Neural cell (in vitro differentiated cells): ENCODE results near the gene OBSL1. TPM values are rescaled to one million over a fixed set of nuclear protein-coding genes. Genes with fewer than 3 reads are reported as not detected.

Experiments used
- H2AFZ ChIP-seq: fragments of 200-600, 300-800 bp; sonication (generic), shearing (Covaris generic); 2 replicates; pipeline ENCODE4 v1.6.0; 2014; ENCODE audit warnings: low read depth, mild to moderate bottlenecking, antibody characterized with exemption, low read length, moderate library complexity
- H3F3A ChIP-seq: fragments of 200-600 bp; shearing (Covaris generic); 2 replicates; pipeline ENCODE4 v1.6.1; 2016; ENCODE audit warnings: mild to moderate bottlenecking, moderate library complexity, mixed read lengths, antibody characterized with exemption, low read length; ENCODE audit not compliant: insufficient read depth, poor library complexity, severe bottlenecking
- H3K27ac ChIP-seq: fragments of 200-600, 300-800 bp; sonication (generic), shearing (Covaris generic); 2 replicates; pipeline ENCODE4 v1.5.1; 2014; ENCODE audit warnings: mild to moderate bottlenecking, low read length, moderate library complexity
- H3K27me3 ChIP-seq: fragments of 300-800, 200-600 bp; sonication (generic), shearing (Covaris generic); 2 replicates; pipeline ENCODE4 v1.6.0; 2014; ENCODE audit warnings: mild to moderate bottlenecking, low read depth, low read length, moderate library complexity; ENCODE audit not compliant: insufficient read depth
- H3K36me3 ChIP-seq: fragments of 300-800, 200-600 bp; sonication (generic), shearing (Covaris generic); 2 replicates; pipeline ENCODE4 v1.5.1; 2014; ENCODE audit warnings: mild to moderate bottlenecking, antibody characterized with exemption, low read length, moderate library complexity; ENCODE audit not compliant: insufficient read depth
- H3K4me2 ChIP-seq: fragments of 300-800, 200-600 bp; sonication (generic), shearing (Covaris generic); 2 replicates; pipeline ENCODE4 v1.6.0; 2014; ENCODE audit warnings: mild to moderate bottlenecking, low read length
- H3K4me3 ChIP-seq: fragments of 300-800, 200-600 bp; sonication (generic), shearing (Covaris generic); 2 replicates; pipeline ENCODE4 v1.5.1; 2014; ENCODE audit warnings: mild to moderate bottlenecking, low read length, moderate library complexity
- H3K79me2 ChIP-seq: fragments of 200-600 bp; shearing (Covaris generic); replicated peaks from 2 replicates; pipeline ENCODE4 v1.6.0; 2014; ENCODE audit warnings: mild to moderate bottlenecking, low read length, moderate library complexity; ENCODE audit not compliant: insufficient read depth
- H3K9ac ChIP-seq: fragments of 300-800, 200-600 bp; sonication (generic), shearing (Covaris generic); 2 replicates; pipeline ENCODE4 v1.6.1; 2016; ENCODE audit warnings: mild to moderate bottlenecking, low read length, mixed read lengths
- H3K9me2 ChIP-seq: fragments of 200-600 bp; shearing (Covaris generic); 2 replicates; pipeline ENCODE4 v1.6.1; 2016; ENCODE audit warnings: mild to moderate bottlenecking, low read length, mixed read lengths; ENCODE audit not compliant: insufficient read depth
- H3K9me3 ChIP-seq: fragments of 200-600, 300-800 bp; sonication (generic), shearing (Covaris generic); 2 replicates; pipeline ENCODE4 v1.6.1; 2016; ENCODE audit warnings: mild to moderate bottlenecking, mixed run types, low read length, moderate library complexity, mixed read lengths
- H4K20me1 ChIP-seq: fragments of 200-600 bp; shearing (Covaris generic); 2 replicates; pipeline ENCODE4 v1.6.1; 2016; ENCODE audit warnings: mild to moderate bottlenecking, mixed run types; ENCODE audit not compliant: insufficient read depth
- EP300 ChIP-seq: fragments of 450-650 bp; conservative IDR thresholded peaks from 2 replicates; pipeline ENCODE4 v1.6.1; 2014; ENCODE audit warnings: antibody characterized with exemption, mild to moderate bottlenecking, moderate library complexity; ENCODE audit not compliant: poor library complexity, severe bottlenecking
- EZH2 ChIP-seq: fragments of 200-600, 300-800 bp; shearing (Covaris generic), sonication (generic); IDR thresholded peaks from 2 replicates; pipeline ENCODE4 v1.6.1; 2014; ENCODE audit warnings: antibody characterized with exemption, low read length, borderline replicate concordance, mild to moderate bottlenecking; ENCODE audit not compliant: insufficient read depth, poor library complexity, severe bottlenecking
- MXI1 ChIP-seq: fragments of 450-650 bp; conservative IDR thresholded peaks from 2 replicates; pipeline ENCODE4 v1.6.1; 2014; ENCODE audit warnings: antibody characterized with exemption, mild to moderate bottlenecking; ENCODE audit not compliant: poor library complexity, severe bottlenecking
- POLR2AphosphoS5 ChIP-seq: IDR thresholded peaks from 2 replicates; pipeline ENCODE4 v1.6.1; 2012
- RAD21 ChIP-seq: fragments of 450-650 bp; conservative IDR thresholded peaks from 2 replicates; pipeline ENCODE4 v1.6.1; 2014; ENCODE audit warnings: antibody characterized with exemption, mild to moderate bottlenecking, moderate library complexity
- REST ChIP-seq: IDR thresholded peaks from 2 replicates; pipeline ENCODE4 v1.6.1; 2012; ENCODE audit warnings: borderline replicate concordance
- SMC3 ChIP-seq: fragments of 450-650 bp; conservative IDR thresholded peaks from 2 replicates; pipeline ENCODE4 v1.6.1; 2014; ENCODE audit warnings: antibody characterized with exemption, mild to moderate bottlenecking, moderate library complexity; ENCODE audit not compliant: poor library complexity
- polyA plus RNA-seq: library from polyadenylated mRNA; depleted of rRNA; stranded (reverse); fragments of >200 nt; gene quantifications from 2 replicates; pipeline ENCODE4 v1.2.3, GENCODE V29; 2014
- TF ChIP-seq, protein P1 (sequence below): fragments of 450-650 bp; IDR thresholded peaks from 2 replicates; pipeline ENCODE4 v1.5.1; 2014; ENCODE audit warnings: antibody characterized with exemption, mild to moderate bottlenecking, moderate library complexity; ENCODE audit not compliant: poor library complexity, severe bottlenecking

The OBSL1 gene
- polyA plus RNA-seq, 1 donor from 2014 or later: 59.7 TPM

DNA sequence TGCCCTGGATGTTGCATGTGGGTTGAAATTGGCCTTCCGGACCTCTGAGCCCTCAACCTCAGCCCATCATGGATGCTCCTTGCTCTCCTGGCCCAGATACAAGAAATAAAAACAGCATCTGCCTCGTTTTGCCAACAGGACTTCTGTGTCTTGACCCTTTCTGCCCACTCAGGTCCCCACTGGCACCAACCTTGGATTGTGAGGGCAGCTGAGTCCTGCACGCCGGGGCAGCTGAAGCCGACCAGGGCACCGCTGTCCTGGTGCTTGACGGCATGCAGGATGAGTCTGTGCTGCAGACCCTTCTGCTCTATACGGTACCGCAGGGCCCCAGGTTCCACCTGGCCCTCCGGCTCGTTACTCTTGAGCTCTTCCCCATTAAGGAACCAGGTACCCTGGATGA, 4.7 kb downstream of the OBSL1 start:
- H3K79me2 ChIP-seq: peaks cover 5% of the 10 kb centered on the region
- no peaks in the 10 kb centered on the region for H3K36me3 ChIP-seq
- no peaks in the 10 kb centered on the region for H3F3A ChIP-seq
- no peak overlapping the region for H3K4me2 ChIP-seq
- no peaks in the 10 kb centered on the region for H3K9me3 ChIP-seq
- H4K20me1 ChIP-seq: no peaks in the 10 kb centered on the region
- H3K4me3 ChIP-seq: no peak overlapping the region
- H3K27me3 ChIP-seq: no peaks in the 10 kb centered on the region
- H3K9me2 ChIP-seq: no peaks in the 10 kb centered on the region
- H3K9ac ChIP-seq: no peak overlapping the region
- no peak overlapping the region for H3K27ac ChIP-seq
- no peak overlapping the region for H2AFZ ChIP-seq
- no peak for TF ChIP-seq POLR2AphosphoS5

DNA sequence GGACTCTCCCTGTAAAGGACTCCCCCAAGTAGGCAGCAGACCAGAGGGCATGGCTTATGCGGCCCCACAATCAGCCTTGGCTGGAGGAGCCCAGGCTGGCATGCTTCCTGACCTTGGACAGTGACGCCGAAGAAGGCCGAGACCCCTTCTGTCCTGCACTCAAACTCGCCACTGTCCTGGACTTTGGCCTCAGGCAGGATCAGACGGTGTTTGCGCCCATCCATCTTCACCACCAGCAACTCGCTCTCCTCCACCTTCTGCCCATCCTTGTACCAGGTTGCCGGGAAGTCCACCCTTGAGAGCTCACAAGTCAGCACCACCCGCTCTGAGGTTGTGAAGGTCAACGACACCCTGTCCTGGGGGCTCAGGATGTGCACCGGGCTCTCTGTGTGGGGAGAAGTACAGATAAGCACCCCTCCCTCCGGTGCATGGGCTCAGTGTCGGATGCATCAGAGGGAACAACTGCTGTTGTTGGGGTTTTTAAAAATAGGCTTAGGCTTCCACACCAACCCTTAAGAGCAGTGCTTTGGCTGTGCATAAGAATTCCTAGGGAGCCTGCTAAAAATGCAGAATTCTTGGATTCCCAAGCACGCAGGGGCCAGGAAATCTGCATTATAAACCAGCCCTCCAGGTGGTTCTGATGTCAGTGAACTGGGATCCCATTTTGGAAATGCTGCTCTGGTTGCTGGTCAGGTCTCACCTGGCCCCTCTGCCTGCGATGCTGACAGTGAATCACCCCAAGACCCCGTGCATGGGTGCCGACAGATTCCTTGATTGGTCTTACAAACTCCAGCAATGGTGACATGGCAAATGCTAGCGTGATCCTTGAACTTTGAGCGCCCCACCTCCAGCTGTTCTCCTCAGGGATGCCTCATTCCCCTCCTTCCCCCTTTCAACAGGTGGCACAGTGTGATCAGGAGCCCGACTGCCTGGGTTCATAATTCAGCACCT, 5.9 kb downstream of the OBSL1 start:
- no peak overlapping the region for H3K9ac ChIP-seq
- H3K27me3 ChIP-seq: no peaks in the 10 kb centered on the region
- no peaks in the 10 kb centered on the region for H3K36me3 ChIP-seq
- no peak overlapping the region for H3K4me3 ChIP-seq
- no peaks in the 10 kb centered on the region for H4K20me1 ChIP-seq
- TF ChIP-seq EP300: no peak
- TF ChIP-seq EZH2: no peak
- TF ChIP-seq POLR2AphosphoS5: no peak
- no peak for TF ChIP-seq MXI1
- no peak for TF ChIP-seq REST
- no peak for TF ChIP-seq SMC3
- TF ChIP-seq, protein P1, sequence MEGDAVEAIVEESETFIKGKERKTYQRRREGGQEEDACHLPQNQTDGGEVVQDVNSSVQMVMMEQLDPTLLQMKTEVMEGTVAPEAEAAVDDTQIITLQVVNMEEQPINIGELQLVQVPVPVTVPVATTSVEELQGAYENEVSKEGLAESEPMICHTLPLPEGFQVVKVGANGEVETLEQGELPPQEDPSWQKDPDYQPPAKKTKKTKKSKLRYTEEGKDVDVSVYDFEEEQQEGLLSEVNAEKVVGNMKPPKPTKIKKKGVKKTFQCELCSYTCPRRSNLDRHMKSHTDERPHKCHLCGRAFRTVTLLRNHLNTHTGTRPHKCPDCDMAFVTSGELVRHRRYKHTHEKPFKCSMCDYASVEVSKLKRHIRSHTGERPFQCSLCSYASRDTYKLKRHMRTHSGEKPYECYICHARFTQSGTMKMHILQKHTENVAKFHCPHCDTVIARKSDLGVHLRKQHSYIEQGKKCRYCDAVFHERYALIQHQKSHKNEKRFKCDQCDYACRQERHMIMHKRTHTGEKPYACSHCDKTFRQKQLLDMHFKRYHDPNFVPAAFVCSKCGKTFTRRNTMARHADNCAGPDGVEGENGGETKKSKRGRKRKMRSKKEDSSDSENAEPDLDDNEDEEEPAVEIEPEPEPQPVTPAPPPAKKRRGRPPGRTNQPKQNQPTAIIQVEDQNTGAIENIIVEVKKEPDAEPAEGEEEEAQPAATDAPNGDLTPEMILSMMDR: no peak
- no peak for TF ChIP-seq RAD21
- no peak overlapping the region for H2AFZ ChIP-seq
- no peak overlapping the region for H3K27ac ChIP-seq
- no peaks in the 10 kb centered on the region for H3F3A ChIP-seq
- no peak overlapping the region for H3K4me2 ChIP-seq
- no peaks in the 10 kb centered on the region for H3K9me2 ChIP-seq
- peaks cover 5% of the 10 kb centered on the region for H3K79me2 ChIP-seq
- H3K9me3 ChIP-seq: no peaks in the 10 kb centered on the region
